GM18858 (cell line): ENCODE results near the gene AXIN1.
"Not testable (repeated sequence)": the region's sequence is repeated elsewhere in the genome, so short reads cannot be mapped to it uniquely, and the experiment has no call there.

ENCODE experiments used
- ATAC-seq: cut with Tn5 transposase; IDR thresholded peaks from one replicate; pipeline ENCODE4 v1.9.1; 2021; ENCODE audit not compliant: unreplicated experiment

Gene AXIN1

GRCh38 chr16:370979-371514 is 18.5 kb upstream of the AXIN1 start:
- no peak for ATAC-seq

GRCh38 chr16:370443-370842 is 17.9 kb upstream of the AXIN1 start, which contains the start of gene MRPL28:
TSS of gene MRPL28 (minus strand) at chr16:370538. CDS start at chr16:370218, 320 bp downstream.
- peak; percentile 76 for ATAC-seq

- ATAC-seq, result no peak
These were observed 17.4 kb upstream of the AXIN1 start for GRCh38 chr16:369866-370436.

GRCh38 chr16:369275-369865 is 16.8 kb upstream of the AXIN1 start:
- ATAC-seq, result no peak

- no peak for ATAC-seq
These were observed 16.1 kb upstream of the AXIN1 start for GRCh38 chr16:368388-369158.

- ATAC-seq, result no peak
These were observed 14.9 kb upstream of the AXIN1 start for GRCh38 chr16:367333-367903.

GRCh38 chr16:366476-366875 is 14.0 kb upstream of the AXIN1 start:
- no peak for ATAC-seq

GRCh38 chr16:364595-365491 is 12.3 kb upstream of the AXIN1 start:
- no peak for ATAC-seq

GRCh38 chr16:363766-364490 is 11.4 kb upstream of the AXIN1 start:
- no peak for ATAC-seq

GRCh38 chr16:363110-363765 is 10.7 kb upstream of the AXIN1 start:
- ATAC-seq, result no peak

- not testable (repeated sequence) for ATAC-seq
These were observed 10.1 kb upstream of the AXIN1 start for GRCh38 chr16:362702-362999.

- ATAC-seq, result no peak
These were observed 9.6 kb upstream of the AXIN1 start for GRCh38 chr16:361872-362701.

- no peak for ATAC-seq
These were observed 8.9 kb upstream of the AXIN1 start for GRCh38 chr16:361341-361871.

GRCh38 chr16:360698-361336 is 8.3 kb upstream of the AXIN1 start:
- no peak for ATAC-seq

- no peak for ATAC-seq
These were observed 7.6 kb upstream of the AXIN1 start for GRCh38 chr16:359871-360697.

GRCh38 chr16:359067-359763 is 6.7 kb upstream of the AXIN1 start:
- ATAC-seq, result no peak

- ATAC-seq, result no peak
These were observed 4.2 kb upstream of the AXIN1 start for GRCh38 chr16:356741-357140.
